Endodermal cell (in vitro differentiated cells): ENCODE data around the gene TMED3. TPM values are rescaled to one million over a fixed set of nuclear protein-coding genes. Genes with fewer than 3 reads are reported as not detected.

Experiments
- DNase-seq: peaks from one replicate; pipeline ENCODE4 v3.0.0-alpha.2; 2017
- H3K27ac ChIP-seq: 2 replicates; pipeline ENCODE4 v1.5.1; 2013; ENCODE audit warnings: mild to moderate bottlenecking, low read depth, low read length, moderate library complexity
- H3K27me3 ChIP-seq: 2 replicates; pipeline ENCODE4 v1.6.1; 2013; ENCODE audit warnings: mild to moderate bottlenecking, low read length, moderate library complexity; ENCODE audit not compliant: insufficient read depth, control insufficient read depth, poor library complexity, severe bottlenecking
- H3K36me3 ChIP-seq: 2 replicates; pipeline ENCODE4 v1.7.0; 2013; ENCODE audit warnings: mild to moderate bottlenecking, low read length, moderate library complexity; ENCODE audit not compliant: control insufficient read depth, insufficient read depth
- H3K4me1 ChIP-seq: one replicate; pipeline ENCODE4 v1.7.0; 2013; ENCODE audit warnings: low read length; ENCODE audit not compliant: control insufficient read depth, insufficient read depth
- H3K4me3 ChIP-seq: 2 replicates; pipeline ENCODE4 v1.5.1; 2013; ENCODE audit warnings: mild to moderate bottlenecking, low read length, moderate library complexity
- H3K9ac ChIP-seq: 2 replicates; pipeline ENCODE4 v1.6.1; 2013; ENCODE audit warnings: mild to moderate bottlenecking, low read length, moderate library complexity; ENCODE audit not compliant: poor library complexity, severe bottlenecking; ENCODE audit errors: extremely low read depth
- H3K9me3 ChIP-seq: 2 replicates; pipeline ENCODE4 v1.6.1; 2013; ENCODE audit warnings: mild to moderate bottlenecking, low read length, moderate library complexity; ENCODE audit not compliant: control insufficient read depth
- H3K27ac Mint-ChIP-seq: 2 replicates; pipeline ENCODE4 v1.8.0; 2020; ENCODE audit warnings: mixed read lengths
- H3K27me3 Mint-ChIP-seq: 2 replicates; pipeline ENCODE4 v1.8.0; 2021; ENCODE audit warnings: mild to moderate bottlenecking, mixed read lengths; ENCODE audit not compliant: insufficient read depth
- H3K36me3 Mint-ChIP-seq: 2 replicates; pipeline ENCODE4 v1.8.0; 2020; ENCODE audit warnings: low read depth, mixed read lengths
- H3K4me1 Mint-ChIP-seq: 2 replicates; pipeline ENCODE4 v1.8.0; 2020; ENCODE audit warnings: mixed read lengths
- H3K4me3 Mint-ChIP-seq: 2 replicates; pipeline ENCODE4 v1.8.0; 2020; ENCODE audit warnings: mild to moderate bottlenecking, moderate library complexity, mixed read lengths
- H3K9me3 Mint-ChIP-seq: 2 replicates; pipeline ENCODE4 v1.8.0; 2020; ENCODE audit warnings: mild to moderate bottlenecking, mixed read lengths
- WGBS, 2 experiments: methylation state at CpG; one replicate each; pipeline versions ENCODE4 v1.1.5 to v1.1.7; 2013; ENCODE audit warnings: missing lambda C conversion rate in 2 of 2, mixed read lengths in 1 of 2; ENCODE audit not compliant: insufficient coverage in 1 of 2, insufficient read length in 1 of 2; 5-methylcytosine and 5-hydroxymethylcytosine counted together
- total RNA-seq, 2 donors: library from RNA; stranded (reverse); fragmentation: NEBNext Ultra II Directional in 1 of 2; extraction: Animal tissue kit (Norgen Biotek cat#: 25700) in 1 of 2; gene quantifications; 2 replicates in 1 of 2; 3 replicates in 1 of 2; pipeline ENCODE4 v1.2.1, GENCODE V29; 2021
- TF ChIP-seq, protein P1 (sequence below): fragments of 200-600 bp; sonication (generic); conservative IDR thresholded peaks from 2 replicates; pipeline ENCODE4 v1.5.0; 2021; ENCODE audit warnings: antibody characterized with exemption, mild to moderate bottlenecking

The TMED3 gene
- total RNA-seq, 2 donors from 2014 or later: 44.8 to 48.9 TPM

DNA sequence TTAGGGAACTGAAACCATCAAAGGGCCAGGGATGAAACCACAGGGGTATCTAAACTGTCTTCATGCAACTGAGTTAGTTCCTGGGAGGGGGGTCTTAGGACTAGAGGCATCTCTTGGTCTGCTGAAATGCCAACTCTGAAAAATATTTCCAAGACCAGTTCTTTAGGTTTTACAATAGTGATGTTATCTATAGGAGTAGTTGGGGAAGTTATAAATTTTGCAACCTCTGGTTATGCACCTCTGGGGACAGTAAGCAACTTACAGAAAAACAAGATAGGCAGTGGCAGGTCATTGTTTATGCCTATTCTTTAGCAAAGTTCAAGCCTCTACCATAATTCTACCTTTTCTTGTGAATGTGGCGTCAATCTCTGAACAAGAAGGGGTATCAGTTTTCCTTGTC is 60.7 kb downstream of the TMED3 start:
- Histone ChIP-seq H3K27ac (no peak overlapping the region), H3K4me3 (peak overlapping the region; percentile 32), H3K36me3 (no peaks in the 10 kb centered on the region), H3K27me3 (no peaks in the 10 kb centered on the region), H3K4me1 (peaks cover 39% of the 10 kb centered on the region), H3K9me3 (peaks cover 15% of the 10 kb centered on the region), H3K9ac (peak overlapping the region; percentile 9)
- Mint-ChIP-seq H3K4me3 (no peak overlapping the region), H3K27ac (no peak overlapping the region), H3K36me3 (peaks cover 6% of the 10 kb centered on the region), H3K4me1 (peaks cover 77% of the 10 kb centered on the region), H3K27me3 (no peaks in the 10 kb centered on the region), H3K9me3 (peaks cover 8% of the 10 kb centered on the region)
- DNase-seq: no peak
- TF ChIP-seq, protein P1, sequence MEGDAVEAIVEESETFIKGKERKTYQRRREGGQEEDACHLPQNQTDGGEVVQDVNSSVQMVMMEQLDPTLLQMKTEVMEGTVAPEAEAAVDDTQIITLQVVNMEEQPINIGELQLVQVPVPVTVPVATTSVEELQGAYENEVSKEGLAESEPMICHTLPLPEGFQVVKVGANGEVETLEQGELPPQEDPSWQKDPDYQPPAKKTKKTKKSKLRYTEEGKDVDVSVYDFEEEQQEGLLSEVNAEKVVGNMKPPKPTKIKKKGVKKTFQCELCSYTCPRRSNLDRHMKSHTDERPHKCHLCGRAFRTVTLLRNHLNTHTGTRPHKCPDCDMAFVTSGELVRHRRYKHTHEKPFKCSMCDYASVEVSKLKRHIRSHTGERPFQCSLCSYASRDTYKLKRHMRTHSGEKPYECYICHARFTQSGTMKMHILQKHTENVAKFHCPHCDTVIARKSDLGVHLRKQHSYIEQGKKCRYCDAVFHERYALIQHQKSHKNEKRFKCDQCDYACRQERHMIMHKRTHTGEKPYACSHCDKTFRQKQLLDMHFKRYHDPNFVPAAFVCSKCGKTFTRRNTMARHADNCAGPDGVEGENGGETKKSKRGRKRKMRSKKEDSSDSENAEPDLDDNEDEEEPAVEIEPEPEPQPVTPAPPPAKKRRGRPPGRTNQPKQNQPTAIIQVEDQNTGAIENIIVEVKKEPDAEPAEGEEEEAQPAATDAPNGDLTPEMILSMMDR: no peak
- WGBS, 2 experiments: 89 to 100% methylated on average over 1 of the region's 1 CpG

DNA sequence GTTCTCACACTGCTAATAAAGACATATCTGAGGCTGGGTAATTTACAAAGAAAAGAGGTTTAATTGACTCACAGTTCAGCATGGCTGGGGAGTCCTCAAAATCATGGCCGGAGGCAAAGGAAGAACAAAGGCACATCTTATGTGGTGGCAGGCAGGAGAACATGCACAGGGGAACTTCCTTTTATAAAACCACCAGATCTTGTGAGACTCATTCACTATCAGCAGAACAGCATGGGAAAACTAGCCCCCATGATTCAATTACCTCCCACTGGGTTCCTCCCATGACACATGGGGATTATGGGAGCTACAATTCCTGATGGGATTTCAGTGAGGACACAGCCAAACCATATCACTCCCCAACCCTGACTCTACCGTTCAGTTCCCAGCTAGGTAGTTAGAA is 61.5 kb downstream of the TMED3 start:
- Histone ChIP-seq H3K27ac (no peak overlapping the region), H3K4me1 (peaks cover 30% of the 10 kb centered on the region), H3K9me3 (peaks cover 15% of the 10 kb centered on the region), H3K36me3 (no peaks in the 10 kb centered on the region), H3K4me3 (peak overlapping the region; percentile 32), H3K27me3 (no peaks in the 10 kb centered on the region), H3K9ac (peak overlapping the region; percentile 9)
- peaks cover 10% of the 10 kb centered on the region for H3K9me3 Mint-ChIP-seq
- peak overlapping the region; percentile 24 for H3K27ac Mint-ChIP-seq
- H3K36me3 Mint-ChIP-seq: peaks cover 10% of the 10 kb centered on the region
- peak; percentile 61 for DNase-seq
- peak overlapping the region; percentile 2 for H3K4me3 Mint-ChIP-seq
- TF ChIP-seq, protein P1: no peak
- peaks cover 73% of the 10 kb centered on the region for H3K4me1 Mint-ChIP-seq
- 72 to 75% methylated on average over 1 to 2 of the region's 2 CpGs for WGBS, 2 experiments
- no peaks in the 10 kb centered on the region for H3K27me3 Mint-ChIP-seq

Other genes with a start within 250 kb of the TMED3 start
- gene RASGRF1, start 220.3 kb upstream of the TMED3 start, total RNA-seq: under 1 TPM in 1 of 2 donors, not detected in 1; 0.20 TPM
- not detected for gene ANKRD34C, start 28.4 kb upstream of the TMED3 start, total RNA-seq
- 1 to 10 TPM; 1.1 to 1.2 TPM for gene MINAR1, start 121.2 kb downstream of the TMED3 start, total RNA-seq